DND-41 (cell line): ENCODE results near the gene SYCP2L.

Experiments used
- EZH2 ChIP-seq: IDR thresholded peaks from 3 replicates; pipeline ENCODE4 v1.6.1; 2012; ENCODE audit warnings: borderline replicate concordance, low read depth, mild to moderate bottlenecking, moderate library complexity, low read length, inconsistent platforms; ENCODE audit not compliant: severe bottlenecking
- TF ChIP-seq, protein P1 (sequence below): IDR thresholded peaks from 2 replicates; pipeline ENCODE4 v1.5.1; 2012; ENCODE audit warnings: borderline replicate concordance, low read length, moderate library complexity, mild to moderate bottlenecking; ENCODE audit not compliant: poor library complexity, severe bottlenecking; ENCODE audit errors: extremely low read depth

DNA sequence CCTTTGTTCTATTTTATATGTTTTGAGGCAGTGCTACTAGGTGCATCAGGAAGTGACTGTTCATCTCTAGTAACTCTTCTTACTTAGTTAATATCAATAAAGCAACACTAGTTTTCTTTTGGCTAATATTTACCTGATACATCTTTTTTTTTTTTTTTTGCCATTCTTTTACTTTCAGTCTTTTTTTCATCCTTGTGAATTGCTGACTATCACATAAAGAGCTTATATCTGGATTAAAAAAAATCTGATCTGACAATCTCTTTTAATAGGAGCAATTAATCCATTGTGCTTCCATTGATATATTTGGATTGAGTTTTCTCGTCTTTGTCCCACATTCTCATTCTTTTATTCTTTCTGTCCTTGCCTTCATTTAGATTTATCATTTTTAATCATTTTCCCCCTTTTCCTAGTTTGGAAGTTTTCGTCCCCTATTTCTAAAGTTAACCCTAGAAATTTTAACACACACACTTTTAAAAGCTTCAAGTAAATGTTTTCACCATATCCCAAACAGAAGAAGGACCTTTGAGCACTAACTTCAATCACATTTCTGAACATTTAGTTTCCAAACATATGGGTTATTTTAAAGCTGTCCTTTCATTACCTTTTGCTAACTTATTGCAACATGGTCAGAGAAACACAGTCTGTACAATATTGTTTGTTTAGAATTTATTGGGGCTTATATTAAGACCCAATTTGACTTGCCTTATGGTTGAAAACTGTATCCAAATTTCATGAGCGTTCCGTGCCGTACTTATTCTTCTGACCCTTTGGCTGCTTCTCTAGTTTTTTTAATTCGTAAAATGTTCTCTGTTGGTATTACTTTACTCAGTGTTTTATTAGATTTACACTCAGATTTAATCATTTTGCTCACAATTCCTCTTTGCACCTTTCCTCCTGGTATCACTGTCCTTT lies 63.0 kb downstream of the SYCP2L start:
- TF ChIP-seq, protein P1, sequence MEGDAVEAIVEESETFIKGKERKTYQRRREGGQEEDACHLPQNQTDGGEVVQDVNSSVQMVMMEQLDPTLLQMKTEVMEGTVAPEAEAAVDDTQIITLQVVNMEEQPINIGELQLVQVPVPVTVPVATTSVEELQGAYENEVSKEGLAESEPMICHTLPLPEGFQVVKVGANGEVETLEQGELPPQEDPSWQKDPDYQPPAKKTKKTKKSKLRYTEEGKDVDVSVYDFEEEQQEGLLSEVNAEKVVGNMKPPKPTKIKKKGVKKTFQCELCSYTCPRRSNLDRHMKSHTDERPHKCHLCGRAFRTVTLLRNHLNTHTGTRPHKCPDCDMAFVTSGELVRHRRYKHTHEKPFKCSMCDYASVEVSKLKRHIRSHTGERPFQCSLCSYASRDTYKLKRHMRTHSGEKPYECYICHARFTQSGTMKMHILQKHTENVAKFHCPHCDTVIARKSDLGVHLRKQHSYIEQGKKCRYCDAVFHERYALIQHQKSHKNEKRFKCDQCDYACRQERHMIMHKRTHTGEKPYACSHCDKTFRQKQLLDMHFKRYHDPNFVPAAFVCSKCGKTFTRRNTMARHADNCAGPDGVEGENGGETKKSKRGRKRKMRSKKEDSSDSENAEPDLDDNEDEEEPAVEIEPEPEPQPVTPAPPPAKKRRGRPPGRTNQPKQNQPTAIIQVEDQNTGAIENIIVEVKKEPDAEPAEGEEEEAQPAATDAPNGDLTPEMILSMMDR, result no peak
- no peak for TF ChIP-seq EZH2
